Measurements from ENCODE around the gene KRTCAP2. TPM values are rescaled to one million over a fixed set of nuclear protein-coding genes. Genes with fewer than 3 reads are reported as not detected.
"Not testable (repeated sequence)": the region's sequence is repeated elsewhere in the genome, so short reads cannot be mapped to it uniquely, and the experiment has no call there.

KRTCAP2 gene
- total and polyA plus RNA-seq, 2 experiments from 2014 or later, result 189 to 484 TPM

DNA sequence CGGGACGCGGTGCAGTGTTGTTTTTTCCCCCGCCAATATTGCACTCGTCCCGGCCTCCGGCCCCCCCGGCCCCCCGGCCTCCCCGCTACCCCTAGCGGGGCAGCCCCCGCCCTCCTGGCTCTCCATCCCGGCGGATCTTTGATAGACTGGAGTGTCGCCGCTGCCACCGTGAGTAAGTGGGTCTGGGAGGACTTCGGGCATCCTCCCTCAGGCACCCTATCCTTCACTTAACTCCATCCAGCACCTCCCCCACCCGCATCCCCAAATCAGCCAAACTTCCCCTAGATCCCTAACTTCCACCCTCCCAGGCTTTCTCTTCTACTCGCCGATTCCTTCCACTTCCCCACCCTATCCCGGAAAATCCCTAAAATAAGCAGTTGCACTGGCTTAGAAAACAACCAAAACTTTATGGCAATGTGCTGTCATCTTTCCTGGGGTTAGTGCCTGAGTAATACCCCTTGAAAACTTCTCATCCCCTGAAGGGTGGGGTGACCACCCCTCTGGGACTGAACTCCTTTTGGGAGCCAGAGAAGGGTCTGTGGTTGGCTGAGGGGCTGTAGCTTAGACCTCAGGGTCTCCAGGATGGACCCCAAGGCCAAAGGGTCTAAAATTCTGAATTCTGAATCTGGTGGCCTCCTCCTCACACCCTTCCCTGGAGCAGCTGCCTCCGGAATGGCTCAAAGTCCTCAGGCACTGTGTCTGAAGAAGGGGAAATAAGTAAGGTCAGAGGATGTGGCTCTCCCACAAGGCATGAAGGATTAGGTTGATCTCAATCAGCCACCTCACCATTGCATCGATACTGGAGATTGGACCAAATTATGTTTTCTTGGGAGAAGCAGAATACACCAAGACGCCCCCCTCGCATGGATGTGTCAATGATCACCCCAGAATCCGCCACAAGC is 22.3 kb upstream of the KRTCAP2 start:
- H2AFZ ChIP-seq, result peak overlapping the region; percentile 14; the same call in 1 of the 2 replicates
- no peaks in the 10 kb centered on the region for H3K27me3 ChIP-seq (replicated peaks; ENCODE audit: insufficient read depth)
- H3K9me2 ChIP-seq (ENCODE audit: insufficient read depth), result no peaks in the 10 kb centered on the region
- peak overlapping the region; percentile 92 for H3K27ac ChIP-seq
- peaks cover 16% of the 10 kb centered on the region for H3K4me1 ChIP-seq (ENCODE audit: insufficient read depth)
- peak overlapping the region; percentile 82 for H3K4me3 ChIP-seq
- H3K9ac ChIP-seq, result peak overlapping the region; percentile 89
- peak; percentile 57 for DNase-seq
- H3K79me2 ChIP-seq (ENCODE audit: insufficient read depth), result peaks cover 20% of the 10 kb centered on the region
- H3F3A ChIP-seq (ENCODE audit: insufficient read depth), result no peaks in the 10 kb centered on the region; the same call in 1 of the 2 replicates
- H4K20me1 ChIP-seq (ENCODE audit: insufficient read depth), result no peaks in the 10 kb centered on the region
- H3K36me3 ChIP-seq (ENCODE audit: low read depth), result no peaks in the 10 kb centered on the region
- H3K9me3 ChIP-seq (ENCODE audit: low read depth), result no peaks in the 10 kb centered on the region
- H3K4me2 ChIP-seq (ENCODE audit: unreplicated experiment), result peak overlapping the region; percentile 96
- in situ Hi-C loops (cut with MboI), result no loop called here
- no peak for TF ChIP-seq EZH2 (IDR thresholded peaks at IDR 0.05; ENCODE audit: insufficient read depth, poor library complexity, severe bottlenecking)
- no peak for TF ChIP-seq EZH2phosphoT487 (IDR thresholded peaks at IDR 0.05; ENCODE audit: insufficient read depth, low read depth)
- WGBS, 2 experiments (ENCODE audit: low coverage in 1 of 2, low lambda C conversion rate in 2 of 2, missing lambda C conversion rate in 2 of 2), result 17 to 52% methylated on average over 9 to 27 of the region's 27 CpGs

DNA sequence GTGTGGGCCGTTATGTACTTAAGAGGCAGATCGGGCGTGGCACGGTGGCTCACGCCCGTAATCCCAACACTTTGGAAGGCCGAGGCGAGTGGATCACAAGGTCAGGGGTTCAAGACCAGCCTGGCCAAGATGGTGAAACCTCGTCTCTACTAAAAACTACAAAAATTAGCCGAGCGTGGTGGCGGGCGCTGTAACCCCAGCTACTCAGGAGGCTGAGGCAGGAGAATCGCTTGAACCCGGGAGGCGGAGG is 20.8 kb upstream of the KRTCAP2 start:
- H4K20me1 ChIP-seq (ENCODE audit: insufficient read depth); in situ Hi-C loops (cut with MboI); H3F3A ChIP-seq (ENCODE audit: insufficient read depth); H3K9me2 ChIP-seq (ENCODE audit: insufficient read depth); DNase-seq; H3K27me3 ChIP-seq (replicated peaks; ENCODE audit: insufficient read depth); H3K36me3 ChIP-seq (ENCODE audit: low read depth); H3K9me3 ChIP-seq (ENCODE audit: low read depth): not testable (repeated sequence)
- peak overlapping the region; percentile 82 for H3K4me3 ChIP-seq
- WGBS, 2 experiments (ENCODE audit: low coverage in 1 of 2, low lambda C conversion rate in 2 of 2, missing lambda C conversion rate in 2 of 2), result 1 to 5% methylated on average over 16 of the region's 16 CpGs
- H3K79me2 ChIP-seq (ENCODE audit: insufficient read depth), result peaks cover 20% of the 10 kb centered on the region
- H3K4me2 ChIP-seq (ENCODE audit: unreplicated experiment), result peak overlapping the region; percentile 96
- H3K9ac ChIP-seq, result peak overlapping the region; percentile 89
- H2AFZ ChIP-seq, result peak overlapping the region; percentile 74
- H3K4me1 ChIP-seq (ENCODE audit: insufficient read depth), result peaks cover 16% of the 10 kb centered on the region
- H3K27ac ChIP-seq, result peak overlapping the region; percentile 92

DNA sequence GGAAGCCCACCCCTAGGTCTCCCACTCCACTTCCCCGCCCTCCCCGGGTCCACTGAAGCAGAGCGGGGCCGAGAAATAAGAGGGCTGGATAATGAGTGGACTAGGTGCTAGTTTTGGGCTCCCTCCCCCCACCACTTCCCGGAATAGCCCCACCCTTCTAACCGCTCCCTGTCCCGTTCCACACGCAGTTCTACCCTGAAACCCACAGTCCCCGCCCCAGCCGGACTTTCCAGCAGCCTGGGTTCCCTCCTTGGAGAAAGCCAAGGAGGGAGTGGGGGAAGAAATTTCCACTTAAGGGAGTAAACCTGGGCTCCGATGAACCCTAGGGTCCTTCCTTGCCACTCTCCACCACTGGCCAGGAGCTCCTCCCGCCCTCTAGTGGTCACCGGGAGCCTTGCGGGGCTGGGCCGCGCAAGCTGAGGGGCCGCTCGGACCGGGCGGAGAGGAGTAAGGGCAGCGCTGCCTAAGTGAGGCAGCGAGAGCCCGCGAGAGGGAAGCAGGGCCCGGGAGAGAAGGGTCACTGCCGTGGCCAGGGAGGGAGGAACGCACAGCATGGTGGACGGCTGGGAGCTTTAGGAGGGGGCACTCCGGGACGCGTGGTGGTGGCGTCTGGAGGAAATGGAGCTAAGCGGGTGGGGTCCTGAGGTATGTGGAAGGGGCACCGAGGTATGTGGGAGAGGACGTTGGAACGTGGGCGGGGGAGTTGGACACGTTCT is 20.3 kb upstream of the KRTCAP2 start:
- Histone ChIP-seq H3K27me3 (replicated peaks; ENCODE audit: insufficient read depth) (no peaks in the 10 kb centered on the region), H3K9ac (peak overlapping the region; percentile 89), H3K4me1 (ENCODE audit: insufficient read depth) (peaks cover 16% of the 10 kb centered on the region), H4K20me1 (ENCODE audit: insufficient read depth) (no peaks in the 10 kb centered on the region), H3K4me3 (peak overlapping the region; percentile 82), H3K9me3 (ENCODE audit: low read depth) (no peaks in the 10 kb centered on the region), H3F3A (ENCODE audit: insufficient read depth) (no peaks in the 10 kb centered on the region; the same call in 1 of the 2 replicates), H3K36me3 (ENCODE audit: low read depth) (no peaks in the 10 kb centered on the region), H3K9me2 (ENCODE audit: insufficient read depth) (no peaks in the 10 kb centered on the region), H3K79me2 (ENCODE audit: insufficient read depth) (peaks cover 20% of the 10 kb centered on the region), H2AFZ (peak overlapping the region; percentile 74), H3K4me2 (ENCODE audit: unreplicated experiment) (peak overlapping the region; percentile 96), H3K27ac (peak overlapping the region; percentile 92)
- DNase-seq, result peak; percentile 94
- TF ChIP-seq EZH2phosphoT487 (IDR thresholded peaks at IDR 0.05; ENCODE audit: insufficient read depth, low read depth), result no peak
- TF ChIP-seq EZH2 (IDR thresholded peaks at IDR 0.05; ENCODE audit: insufficient read depth, poor library complexity, severe bottlenecking), result no peak
- in situ Hi-C loops (cut with MboI), result no loop called here
- whole genome bisulfite sequencing, 2 experiments (ENCODE audit: low coverage in 1 of 2, low lambda C conversion rate in 2 of 2, missing lambda C conversion rate in 2 of 2), result 1 to 2% methylated on average over 29 to 38 of the region's 38 CpGs

DNA sequence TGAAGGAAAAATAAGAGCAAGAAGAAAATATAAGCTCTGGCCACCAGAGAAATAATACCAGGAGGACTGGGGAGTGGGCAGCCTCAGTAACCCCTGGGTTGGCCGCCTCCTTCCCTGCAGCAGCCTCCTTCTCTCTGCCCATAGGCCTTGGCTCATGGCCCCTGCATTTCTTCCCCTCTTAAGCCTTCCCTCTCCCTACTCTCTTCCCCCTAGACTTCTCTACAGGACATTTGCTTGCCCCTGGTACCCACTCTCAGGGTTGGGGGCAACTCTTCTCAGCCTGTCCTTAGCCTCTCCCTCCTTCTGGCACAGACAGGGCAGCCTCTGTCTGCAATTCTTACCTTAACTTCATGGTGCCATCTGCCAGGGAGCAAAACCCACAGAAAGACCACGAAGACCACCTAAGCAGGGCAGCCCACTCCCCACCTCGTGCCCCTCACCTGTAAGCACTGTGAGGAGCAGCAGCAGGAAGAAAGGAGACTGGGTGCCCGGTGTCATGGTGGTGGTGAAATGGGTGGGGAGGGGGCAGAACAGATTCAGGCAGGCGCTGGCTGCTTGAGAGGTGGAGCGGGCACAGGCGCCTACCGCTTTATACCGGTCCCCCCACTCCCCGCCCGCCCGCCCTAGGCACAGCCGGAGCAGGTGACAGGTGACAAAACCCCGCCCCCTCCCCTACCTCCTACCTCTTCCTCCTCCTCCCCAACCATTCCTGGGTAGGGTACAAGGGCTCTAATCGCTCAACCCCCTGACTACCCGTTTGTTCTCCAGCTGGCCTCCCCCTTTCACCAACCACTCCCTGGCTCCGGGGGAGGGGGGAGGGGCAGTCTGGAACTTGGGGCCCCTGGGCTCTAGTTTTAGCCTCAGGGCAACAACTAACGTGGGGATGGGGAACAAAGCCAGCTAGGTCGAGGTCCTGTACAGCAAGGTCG is 19.5 kb upstream of the KRTCAP2 start:
- no peaks in the 10 kb centered on the region; the same call in 1 of the 2 replicates for H3F3A ChIP-seq (ENCODE audit: insufficient read depth)
- peaks cover 16% of the 10 kb centered on the region for H3K4me1 ChIP-seq (ENCODE audit: insufficient read depth)
- WGBS, 2 experiments (ENCODE audit: low coverage in 1 of 2, low lambda C conversion rate in 2 of 2, missing lambda C conversion rate in 2 of 2), result 47 to 76% methylated on average over 7 to 20 of the region's 20 CpGs
- H3K9me3 ChIP-seq (ENCODE audit: low read depth), result no peaks in the 10 kb centered on the region
- H3K9me2 ChIP-seq (ENCODE audit: insufficient read depth), result no peaks in the 10 kb centered on the region
- no peaks in the 10 kb centered on the region for H3K27me3 ChIP-seq (replicated peaks; ENCODE audit: insufficient read depth)
- H3K27ac ChIP-seq, result peak overlapping the region; percentile 92
- DNase-seq, result no peak
- peak overlapping the region; percentile 89 for H3K9ac ChIP-seq
- peak overlapping the region; percentile 82 for H3K4me3 ChIP-seq
- peak overlapping the region; percentile 96 for H3K4me2 ChIP-seq (ENCODE audit: unreplicated experiment)
- no peaks in the 10 kb centered on the region for H3K36me3 ChIP-seq (ENCODE audit: low read depth)
- H3K79me2 ChIP-seq (ENCODE audit: insufficient read depth), result peaks cover 20% of the 10 kb centered on the region
- TF ChIP-seq EZH2phosphoT487 (IDR thresholded peaks at IDR 0.05; ENCODE audit: insufficient read depth, low read depth) (no peak), EZH2 (IDR thresholded peaks at IDR 0.05; ENCODE audit: insufficient read depth, poor library complexity, severe bottlenecking) (no peak)
- H4K20me1 ChIP-seq (ENCODE audit: insufficient read depth), result no peaks in the 10 kb centered on the region
- H2AFZ ChIP-seq, result peak overlapping the region; percentile 74
- in situ Hi-C loops (cut with MboI), result no loop called here
